T-helper 1 cell (primary cell): ENCODE data around the gene KIF25.

Experiments
- DNase-seq, 5 donors: peaks; one replicate each; pipeline ENCODE4 v3.0.0-alpha.2; 2012 to 2020
- total RNA-seq, 4 donors: gene quantifications; one replicate each; lab custom pipeline; 2026; lab: John Stamatoyannopoulos, UW

The KIF25 gene
- 0 reads per million in 4 donors for total RNA-seq

DNA sequence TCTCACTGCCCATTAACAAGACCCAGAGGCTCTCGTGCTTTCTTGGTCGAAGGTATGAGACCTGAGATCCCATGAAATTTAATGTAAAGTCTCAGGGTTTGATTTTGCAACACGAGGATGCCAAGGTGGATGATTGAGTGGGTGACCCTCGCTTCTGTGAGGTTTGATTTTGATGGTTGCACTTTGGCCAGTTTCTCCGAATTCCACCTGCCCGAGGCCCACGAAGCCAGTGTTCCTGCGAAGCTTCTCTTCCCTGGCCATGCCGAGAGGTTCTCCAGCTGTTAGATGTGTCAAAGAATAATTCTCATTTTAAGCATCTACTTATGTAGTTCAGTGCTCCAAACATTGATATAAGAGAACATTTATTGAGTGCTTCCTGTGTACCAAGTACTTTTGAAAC, at the start of gene KIF25:
TSS of gene KIF25 (plus strand) at position 30 of the 400 bp plus-strand sequence. CDS start 31,915 bp downstream, outside the sequence.
- no peak for DNase-seq

DNA sequence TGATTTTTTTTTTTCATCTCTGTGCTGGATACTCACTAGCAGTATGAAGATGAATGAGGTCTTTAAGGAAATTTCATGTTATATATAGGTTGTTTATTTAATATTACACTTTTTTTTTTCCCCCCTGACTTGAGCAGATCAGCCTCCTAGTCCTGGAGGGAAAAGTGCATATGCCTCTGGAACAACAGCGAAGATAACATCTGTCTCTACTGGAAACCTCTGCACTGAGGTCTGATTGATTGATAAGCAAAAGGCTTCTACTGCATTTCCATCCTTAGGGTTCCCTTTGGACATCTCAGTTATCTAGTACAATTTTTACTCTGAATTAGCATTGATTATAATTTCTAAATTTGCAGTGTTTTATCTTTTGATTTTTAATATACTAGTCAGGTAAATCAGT, 49.8 kb upstream of the KIF25 start:
- DNase-seq = no peak

- DNase-seq = no peak
Measured at GRCh38 chr6:167948716-167949115, 48.8 kb upstream of the KIF25 start.

GRCh38 chr6:167949121-167949684, 48.3 kb upstream of the KIF25 start:
- DNase-seq = no peak

- no peak for DNase-seq
Measured at GRCh38 chr6:167951781-167952511, 45.5 kb upstream of the KIF25 start.

- no peak for DNase-seq
Measured at GRCh38 chr6:167952512-167952859, 45.0 kb upstream of the KIF25 start.

GRCh38 chr6:167953551-167953950, 43.9 kb upstream of the KIF25 start:
- DNase-seq = no peak

GRCh38 chr6:167954151-167954550, 43.3 kb upstream of the KIF25 start:
- DNase-seq = no peak

DNA sequence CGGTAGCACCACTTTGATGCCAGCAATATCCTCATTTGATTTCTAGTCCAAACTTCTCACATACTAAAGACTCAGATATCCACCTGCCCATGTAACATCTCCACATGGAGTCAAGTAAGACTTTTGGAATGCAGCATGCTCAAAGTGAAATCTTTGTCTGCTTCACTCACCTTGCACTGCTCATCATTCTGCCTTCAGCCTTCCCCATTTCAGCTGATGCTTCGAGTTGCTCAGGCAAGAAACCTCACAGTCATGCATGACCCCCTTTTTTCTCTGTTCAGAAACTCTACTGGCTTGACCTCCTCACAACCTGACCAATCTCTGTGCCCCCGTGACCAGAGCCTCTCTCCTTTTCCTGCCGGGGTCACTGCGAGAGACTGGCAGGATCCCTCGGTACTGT, 41.0 kb upstream of the KIF25 start:
- DNase-seq = no peak

- DNase-seq = no peak
Measured at GRCh38 chr6:167956983-167957492, 40.4 kb upstream of the KIF25 start.

GRCh38 chr6:167957626-167958025, 39.8 kb upstream of the KIF25 start:
- DNase-seq = no peak

GRCh38 chr6:167960579-167960978, 36.9 kb upstream of the KIF25 start:
- DNase-seq = no peak

GRCh38 chr6:167962711-167963110, 34.8 kb upstream of the KIF25 start:
- no peak for DNase-seq

GRCh38 chr6:167963589-167964057, 33.8 kb upstream of the KIF25 start:
- DNase-seq = no peak

GRCh38 chr6:167965592-167966539, 31.6 kb upstream of the KIF25 start:
- no peak for DNase-seq

DNA sequence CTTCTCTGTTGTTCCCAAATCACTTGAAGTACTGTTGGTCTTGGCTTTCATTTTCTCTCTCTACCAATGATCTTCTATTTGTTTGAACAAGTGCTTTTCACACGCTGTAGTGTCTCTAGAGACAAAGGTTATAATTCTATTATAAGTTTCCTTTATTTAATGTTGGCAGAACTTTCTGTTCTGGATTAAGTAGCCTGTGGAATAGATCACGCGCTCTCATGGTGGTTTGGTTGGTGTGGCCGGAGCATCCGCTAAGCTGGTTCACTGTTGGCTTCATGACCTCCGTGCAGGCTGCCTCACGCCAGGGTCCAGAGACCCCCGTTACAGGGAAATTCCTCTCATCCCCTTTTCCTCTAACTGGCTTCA, 30.9 kb upstream of the KIF25 start:
- DNase-seq = no peak

DNA sequence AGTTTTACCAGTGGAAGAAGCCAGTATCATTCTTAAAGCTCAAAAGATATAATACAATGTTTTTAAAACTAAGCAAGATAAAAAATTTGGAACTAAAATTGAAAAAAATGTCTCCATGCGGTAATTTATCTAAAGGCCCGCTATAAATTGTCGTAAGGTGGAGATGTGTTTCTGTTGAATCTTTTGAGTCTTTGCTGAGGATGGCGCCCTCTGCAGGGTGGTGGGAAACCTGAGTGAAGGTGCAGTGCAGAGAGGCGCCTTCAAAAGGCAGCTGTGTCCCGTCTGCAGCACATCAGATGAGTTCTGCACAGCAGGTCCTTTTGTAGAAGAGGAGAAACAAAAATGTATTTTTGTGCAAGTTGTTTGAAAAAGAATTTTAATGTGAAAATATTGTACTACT, 29.4 kb upstream of the KIF25 start:
- DNase-seq = peak in 1 of 5 donors; percentile 28

GRCh38 chr6:167970230-167970629, 27.2 kb upstream of the KIF25 start:
- no peak for DNase-seq

GRCh38 chr6:167972193-167972592, 25.3 kb upstream of the KIF25 start:
- DNase-seq = no peak

DNA sequence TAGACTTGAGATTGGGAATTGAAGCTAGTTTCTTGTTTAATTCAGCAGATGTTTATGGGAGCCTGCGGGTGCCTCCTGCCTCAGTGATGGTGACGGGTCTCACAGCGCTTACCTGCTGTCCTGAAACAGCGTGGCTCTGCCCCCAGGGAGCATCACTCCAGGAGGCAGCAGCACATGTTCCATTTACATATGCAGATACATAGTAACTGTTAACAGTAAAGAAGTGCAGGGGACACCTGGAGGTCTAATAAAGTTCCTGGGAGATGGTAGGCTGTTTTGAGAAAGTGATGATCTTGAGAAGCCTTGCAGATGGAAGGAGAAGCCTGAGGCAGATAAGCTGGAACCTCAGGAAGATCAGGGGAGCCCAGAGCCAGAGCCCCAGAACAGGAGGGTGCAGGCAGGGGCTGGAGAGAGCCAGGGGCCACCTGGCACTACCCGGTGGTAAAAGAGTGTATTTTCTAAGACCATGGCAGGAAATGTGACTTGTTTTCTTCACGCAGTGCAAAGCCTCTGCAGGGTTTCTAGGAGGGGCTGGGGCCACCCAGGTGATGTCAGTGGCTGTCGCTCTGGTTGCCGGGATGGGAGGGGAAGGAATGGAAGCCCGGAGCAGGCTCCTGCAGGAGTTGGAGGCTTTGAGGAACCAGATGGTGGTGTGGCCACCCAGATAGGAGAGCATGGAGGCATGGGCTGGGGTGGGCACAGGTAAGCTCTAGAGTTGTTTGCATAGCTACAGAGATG, 24.2 kb upstream of the KIF25 start:
- DNase-seq = no peak

- DNase-seq = no peak
Measured at GRCh38 chr6:167974640-167975344, 22.7 kb upstream of the KIF25 start.

DNA sequence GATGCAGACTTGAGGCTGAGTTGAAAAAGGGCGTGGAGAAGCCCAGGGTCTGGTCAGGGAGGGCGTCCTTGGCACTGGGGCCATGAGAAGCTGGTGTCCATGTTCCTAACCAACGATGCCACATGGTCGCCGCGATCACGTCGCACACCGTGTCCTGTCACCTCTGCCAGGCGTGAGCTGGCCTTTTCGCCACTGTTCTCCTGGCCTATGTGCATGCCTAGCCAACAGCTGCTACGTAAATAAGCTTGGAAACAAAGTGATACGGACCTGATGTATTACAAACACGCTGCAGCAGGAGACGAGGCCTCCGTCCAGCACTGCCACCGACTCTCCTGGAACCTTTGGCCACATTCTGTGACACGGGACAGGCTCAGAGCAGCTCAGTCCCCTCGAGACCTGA, 22.0 kb upstream of the KIF25 start:
- DNase-seq = no peak
